ENCODE results near the gene CERS1.
A peak's percentile ranks its signal among the peaks of the same experiment; 100 is the strongest.

The CERS1 gene

DNA sequence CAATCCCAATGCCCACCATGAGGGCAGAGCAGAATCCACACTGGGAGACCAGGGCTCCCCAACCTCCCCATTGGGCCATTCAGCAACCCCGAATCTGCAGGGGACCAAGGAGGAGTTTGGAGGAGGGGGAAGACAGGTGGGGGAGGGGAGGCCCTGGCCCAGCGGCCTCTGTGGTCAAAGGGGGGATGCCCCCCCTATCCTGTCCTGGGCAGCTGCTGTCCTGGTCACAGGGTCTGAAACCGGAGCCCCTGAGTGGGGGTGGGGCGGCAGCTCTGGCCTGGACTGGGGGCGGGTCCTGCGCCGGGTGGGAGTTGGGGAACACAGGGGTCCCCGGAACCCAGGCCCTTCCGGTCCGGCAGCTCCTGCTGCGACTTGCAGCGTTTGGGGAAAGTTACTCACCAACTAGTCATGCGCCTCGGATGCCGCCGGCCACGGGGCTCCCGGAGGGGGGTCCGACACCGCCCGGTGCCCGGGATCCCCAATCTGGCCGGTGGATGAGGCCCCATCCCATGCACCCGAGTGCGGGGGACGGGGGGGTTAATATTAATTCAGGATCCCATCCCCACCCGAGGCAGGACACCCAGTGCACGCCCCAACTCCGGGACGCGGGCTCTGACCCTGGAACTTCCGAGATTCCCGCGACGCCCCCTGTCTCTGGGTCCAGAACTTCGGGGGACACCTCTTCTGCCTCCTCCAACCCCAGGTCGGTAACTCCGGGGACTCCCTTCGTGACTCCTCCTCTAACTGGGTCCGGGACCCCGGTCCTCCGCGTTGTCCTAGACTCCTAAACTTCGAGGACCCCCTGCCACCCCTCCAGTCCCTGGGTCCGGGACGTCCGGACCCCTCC lies 44.2 kb upstream of the CERS1 start:
- Histone ChIP-seq H3K9me2 (replicated peaks; ENCODE audit: low read depth, low read length) (no peaks in the 10 kb centered on the region), H3K79me2 (ENCODE audit: insufficient read depth, low read length) (peaks cover 7% of the 10 kb centered on the region; the same call in 1 of the 2 replicates), H3K36me3 (ENCODE audit: insufficient read depth, low read length) (no peaks in the 10 kb centered on the region), H3K4me1 (ENCODE audit: insufficient read depth, low read length, poor library complexity, severe bottlenecking) (no peaks in the 10 kb centered on the region), H3K27me3 (ENCODE audit: insufficient read depth, low read length, poor library complexity, severe bottlenecking) (no peaks in the 10 kb centered on the region), H3K4me3 (ENCODE audit: low read length, poor library complexity, severe bottlenecking) (peak overlapping the region; percentile 81), H2AFZ (ENCODE audit: low read length) (peak overlapping the region; percentile 92), H3K9ac (ENCODE audit: low read depth, low read length, poor library complexity, severe bottlenecking) (peak overlapping the region; percentile 78), H3K9me3 (ENCODE audit: insufficient read depth, low read depth, low read length) (no peaks in the 10 kb centered on the region), H4K20me1 (ENCODE audit: insufficient read depth, low read length, poor library complexity, severe bottlenecking) (no peaks in the 10 kb centered on the region), H3F3A (ENCODE audit: low read depth) (no peaks in the 10 kb centered on the region), H3K4me2 (ENCODE audit: low read depth, low read length, poor library complexity, severe bottlenecking) (peak overlapping the region; percentile 80)
- TF ChIP-seq EZH2phosphoT487 (IDR thresholded peaks at IDR 0.05; ENCODE audit: borderline replicate concordance): no peak
- no peak for TF ChIP-seq CTCF (conservative IDR thresholded peaks at IDR 0.05; ENCODE audit: low read length)

- Histone ChIP-seq H3K36me3 (ENCODE audit: insufficient read depth, low read length) (no peaks in the 10 kb centered on the region), H3K9me3 (ENCODE audit: insufficient read depth, low read depth, low read length) (no peaks in the 10 kb centered on the region), H3K27me3 (ENCODE audit: insufficient read depth, low read length, poor library complexity, severe bottlenecking) (no peaks in the 10 kb centered on the region), H3K4me3 (ENCODE audit: low read length, poor library complexity, severe bottlenecking) (no peak overlapping the region), H3K9me2 (replicated peaks; ENCODE audit: low read depth, low read length) (no peaks in the 10 kb centered on the region), H3K9ac (ENCODE audit: low read depth, low read length, poor library complexity, severe bottlenecking) (no peak overlapping the region), H3F3A (ENCODE audit: low read depth) (no peaks in the 10 kb centered on the region), H3K4me1 (ENCODE audit: insufficient read depth, low read length, poor library complexity, severe bottlenecking) (no peaks in the 10 kb centered on the region), H4K20me1 (ENCODE audit: insufficient read depth, low read length, poor library complexity, severe bottlenecking) (no peaks in the 10 kb centered on the region), H3K79me2 (ENCODE audit: insufficient read depth, low read length) (peaks cover 7% of the 10 kb centered on the region; the same call in 1 of the 2 replicates), H2AFZ (ENCODE audit: low read length) (no peak overlapping the region), H3K4me2 (ENCODE audit: low read depth, low read length, poor library complexity, severe bottlenecking) (no peak overlapping the region)
- TF ChIP-seq CTCF (conservative IDR thresholded peaks at IDR 0.05; ENCODE audit: low read length) (no peak), EZH2phosphoT487 (IDR thresholded peaks at IDR 0.05; ENCODE audit: borderline replicate concordance) (no peak)
Measured at GRCh38 chr19:18939163-18939562, 43.2 kb upstream of the CERS1 start.

- TF ChIP-seq EZH2phosphoT487 (IDR thresholded peaks at IDR 0.05; ENCODE audit: borderline replicate concordance) (no peak), CTCF (conservative IDR thresholded peaks at IDR 0.05; ENCODE audit: low read length) (no peak)
- H3K36me3 ChIP-seq (ENCODE audit: insufficient read depth, low read length): no peaks in the 10 kb centered on the region
- H3K4me2 ChIP-seq (ENCODE audit: low read depth, low read length, poor library complexity, severe bottlenecking): no peak overlapping the region
- no peaks in the 10 kb centered on the region for H3K9me3 ChIP-seq (ENCODE audit: insufficient read depth, low read depth, low read length)
- no peak overlapping the region for H3K4me3 ChIP-seq (ENCODE audit: low read length, poor library complexity, severe bottlenecking)
- no peaks in the 10 kb centered on the region for H4K20me1 ChIP-seq (ENCODE audit: insufficient read depth, low read length, poor library complexity, severe bottlenecking)
- H3K79me2 ChIP-seq (ENCODE audit: insufficient read depth, low read length): no peaks in the 10 kb centered on the region
- no peak overlapping the region for H3K9ac ChIP-seq (ENCODE audit: low read depth, low read length, poor library complexity, severe bottlenecking)
- H3F3A ChIP-seq (ENCODE audit: low read depth): no peaks in the 10 kb centered on the region
- H3K27me3 ChIP-seq (ENCODE audit: insufficient read depth, low read length, poor library complexity, severe bottlenecking): no peaks in the 10 kb centered on the region
- H3K9me2 ChIP-seq (replicated peaks; ENCODE audit: low read depth, low read length): no peaks in the 10 kb centered on the region
- no peak overlapping the region for H2AFZ ChIP-seq (ENCODE audit: low read length)
- H3K4me1 ChIP-seq (ENCODE audit: insufficient read depth, low read length, poor library complexity, severe bottlenecking): no peaks in the 10 kb centered on the region
Measured at GRCh38 chr19:18933297-18933696, 37.3 kb upstream of the CERS1 start.
